Mesendoderm (in vitro differentiated cells): ENCODE results near the gene CLEC18A. TPM values are rescaled to one million over a fixed set of nuclear protein-coding genes. Genes with fewer than 3 reads are reported as not detected.
"Not testable (repeated sequence)": the region's sequence is repeated elsewhere in the genome, so short reads cannot be mapped to it uniquely, and the experiment has no call there.

ENCODE experiments used
- DNase-seq: peaks from one replicate; pipeline ENCODE4 v3.0.0; 2013
- H2AK5ac ChIP-seq: 2 replicates; pipeline ENCODE4 v1.6.1; 2013; ENCODE audit warnings: low read length, inconsistent platforms
- H2BK120ac ChIP-seq: 2 replicates; pipeline ENCODE4 v1.6.1; 2013; ENCODE audit warnings: low read depth, mild to moderate bottlenecking, low read length, moderate library complexity, mixed read lengths
- H2BK15ac ChIP-seq: replicated peaks from 2 replicates; pipeline ENCODE4 v1.6.1; 2013; ENCODE audit warnings: low read depth, mild to moderate bottlenecking, moderate library complexity
- H2BK5ac ChIP-seq: 2 replicates; pipeline ENCODE4 v1.6.1; 2013; ENCODE audit warnings: low read length, inconsistent platforms
- H3K18ac ChIP-seq: 2 replicates; pipeline ENCODE4 v1.6.1; 2013; ENCODE audit warnings: mild to moderate bottlenecking, low read length, mixed read lengths
- H3K23ac ChIP-seq: one replicate; pipeline ENCODE4 v1.6.1; 2013; ENCODE audit warnings: low read length
- H3K27ac ChIP-seq: 2 replicates; pipeline ENCODE4 v1.5.1; 2013; ENCODE audit warnings: low read depth, mild to moderate bottlenecking, inconsistent platforms, low read length, moderate library complexity
- H3K27me3 ChIP-seq: 2 replicates; pipeline ENCODE4 v1.6.1; 2013; ENCODE audit warnings: low read length, control low read depth, mild to moderate bottlenecking, inconsistent platforms; ENCODE audit not compliant: insufficient read depth, poor library complexity
- H3K36me3 ChIP-seq: 2 replicates; pipeline ENCODE4 v1.6.1; 2013; ENCODE audit warnings: low read length, inconsistent platforms; ENCODE audit not compliant: control insufficient read depth, insufficient read depth
- H3K4ac ChIP-seq: one replicate; pipeline ENCODE4 v1.6.1; 2013; ENCODE audit warnings: low read depth, mild to moderate bottlenecking, low read length, moderate library complexity
- H3K4me1 ChIP-seq: 2 replicates; pipeline ENCODE4 v1.6.1; 2013; ENCODE audit warnings: low read depth, low read length, inconsistent platforms; ENCODE audit not compliant: control insufficient read depth
- H3K4me2 ChIP-seq: 2 replicates; pipeline ENCODE4 v1.6.1; 2013; ENCODE audit warnings: low read length
- H3K4me3 ChIP-seq: 2 replicates; pipeline ENCODE4 v1.5.1; 2013; ENCODE audit warnings: mild to moderate bottlenecking, low read length
- H3K56ac ChIP-seq: one replicate; pipeline ENCODE4 v1.6.1; 2013; ENCODE audit warnings: low read length
- H3K79me1 ChIP-seq: 2 replicates; pipeline ENCODE4 v1.6.1; 2013; ENCODE audit warnings: low read length, inconsistent platforms
- H3K79me2 ChIP-seq: 2 replicates; pipeline ENCODE4 v1.6.1; 2013; ENCODE audit warnings: mild to moderate bottlenecking, low read length; ENCODE audit not compliant: control insufficient read depth, insufficient read depth
- H3K9ac ChIP-seq: 2 replicates; pipeline ENCODE4 v1.6.1; 2013; ENCODE audit warnings: low read length, inconsistent platforms
- H4K5ac ChIP-seq: one replicate; pipeline ENCODE4 v1.6.1; 2013; ENCODE audit warnings: low read length
- H4K8ac ChIP-seq: one replicate; pipeline ENCODE4 v1.6.1; 2013; ENCODE audit warnings: low read depth, mild to moderate bottlenecking, control low read depth, low read length, moderate library complexity
- WGBS: extraction: QIAGEN DNeasy Blood & Tissue Kit; methylation state at CpG from one replicate; pipeline ENCODE4 v1.1.7; 2013; ENCODE audit warnings: low lambda C conversion rate, missing lambda C conversion rate; ENCODE audit not compliant: insufficient coverage; ENCODE audit errors: extremely low coverage; 5-methylcytosine and 5-hydroxymethylcytosine counted together
- polyA plus RNA-seq, 2 experiments: library from polyadenylated mRNA; stranded (reverse); fragments of 200-250 nt; gene quantifications; one replicate each; pipeline ENCODE4 v1.2.3, GENCODE V29; 2013

Gene CLEC18A
- polyA plus RNA-seq (2013, experiment 1 of 2): 0.32 TPM
- 0.34 TPM for polyA plus RNA-seq (2013, experiment 2 of 2)

DNA sequence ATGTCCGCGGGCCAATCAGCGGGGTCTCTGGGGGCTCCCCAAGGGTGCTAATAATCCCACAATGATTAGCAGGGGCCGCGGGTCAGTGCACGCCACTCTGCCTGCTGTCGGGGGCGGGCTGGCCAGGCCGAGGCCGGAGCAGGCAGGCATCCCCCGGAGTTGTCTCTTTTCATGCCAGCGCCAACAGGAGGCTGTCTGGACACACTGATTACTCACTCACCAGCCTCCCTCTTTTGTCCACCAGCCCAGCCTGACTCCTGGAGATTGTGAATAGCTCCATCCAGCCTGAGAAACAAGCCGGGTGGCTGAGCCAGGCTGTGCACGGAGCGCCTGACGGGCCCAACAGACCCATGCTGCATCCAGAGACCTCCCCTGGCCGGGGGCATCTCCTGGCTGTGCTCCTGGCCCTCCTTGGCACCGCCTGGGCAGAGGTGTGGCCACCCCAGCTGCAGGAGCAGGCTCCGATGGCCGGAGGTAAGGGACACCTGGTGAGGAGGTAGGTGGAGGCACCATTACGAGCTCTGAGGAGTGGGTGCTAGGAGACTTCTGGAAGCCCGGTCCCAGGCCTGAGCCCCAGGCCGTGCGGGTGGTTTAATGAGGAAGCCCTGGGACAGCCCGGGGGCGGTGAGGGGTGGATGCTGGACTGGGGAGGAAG lies at the start of gene CLEC18A:
CLEC18A (plus strand) TSS at position 318 of the 655 bp plus-strand sequence; CDS start at position 351, 33 bp downstream.
- not testable (repeated sequence) for H2BK120ac ChIP-seq, H2AK5ac ChIP-seq, DNase-seq, H3K79me2 ChIP-seq, H4K8ac ChIP-seq, H2BK15ac ChIP-seq, H3K4me1 ChIP-seq, H3K36me3 ChIP-seq, H3K18ac ChIP-seq, H3K27me3 ChIP-seq, H3K27ac ChIP-seq, H3K79me1 ChIP-seq, H3K23ac ChIP-seq, H2BK5ac ChIP-seq, H3K4me3 ChIP-seq, H3K56ac ChIP-seq, H3K4me2 ChIP-seq, H3K9ac ChIP-seq, H3K4ac ChIP-seq, H4K5ac ChIP-seq
- no CpG with 5 or more reads among the region's 26 CpGs for WGBS

DNA sequence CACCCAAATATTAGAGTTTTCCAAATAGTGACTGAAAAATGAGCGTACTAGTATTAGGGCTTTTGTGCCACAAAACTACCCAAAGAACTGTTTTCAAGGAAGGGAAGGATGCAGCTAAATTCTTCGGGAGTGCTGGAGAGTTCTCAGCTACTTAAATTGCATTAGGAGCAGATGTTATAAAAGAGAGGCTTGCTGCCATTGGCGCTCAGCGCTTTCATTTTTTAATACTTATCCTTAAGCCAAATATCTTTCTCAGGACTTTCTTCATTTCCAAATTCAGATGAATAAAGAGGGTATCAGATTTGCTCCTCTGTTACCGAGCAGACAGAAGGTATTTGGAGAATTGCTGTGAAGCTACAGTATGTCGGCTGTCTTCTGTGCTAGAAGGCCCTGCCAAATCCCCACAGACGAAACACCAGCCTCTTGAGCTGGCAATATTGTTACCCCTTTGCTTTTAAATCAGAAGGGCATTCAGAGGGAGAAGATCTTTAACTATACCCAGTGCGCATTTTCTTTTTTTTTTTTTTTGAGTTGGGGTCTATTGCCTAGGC lies 47.2 kb upstream of the CLEC18A start:
- no peak overlapping the region for H2BK15ac ChIP-seq
- H3K27me3 ChIP-seq: no peaks in the 10 kb centered on the region
- no peaks in the 10 kb centered on the region for H3K36me3 ChIP-seq
- no peak overlapping the region for H2AK5ac ChIP-seq
- no peak overlapping the region for H3K4me3 ChIP-seq
- no peak overlapping the region for H3K27ac ChIP-seq
- H3K23ac ChIP-seq: no peak overlapping the region
- DNase-seq: no peak
- no peak overlapping the region for H3K9ac ChIP-seq
- no peaks in the 10 kb centered on the region for H3K79me1 ChIP-seq
- no peak overlapping the region for H2BK5ac ChIP-seq
- H2BK120ac ChIP-seq: no peak overlapping the region
- no peak overlapping the region for H3K4ac ChIP-seq
- no peak overlapping the region for H4K5ac ChIP-seq
- H3K4me2 ChIP-seq: no peak overlapping the region
- H3K79me2 ChIP-seq: no peaks in the 10 kb centered on the region
- no peaks in the 10 kb centered on the region for H3K4me1 ChIP-seq
- no peak overlapping the region for H3K18ac ChIP-seq
- no peak overlapping the region for H3K56ac ChIP-seq
- H4K8ac ChIP-seq: no peak overlapping the region
- WGBS: no CpG with 5 or more reads among the region's 8 CpGs

DNA sequence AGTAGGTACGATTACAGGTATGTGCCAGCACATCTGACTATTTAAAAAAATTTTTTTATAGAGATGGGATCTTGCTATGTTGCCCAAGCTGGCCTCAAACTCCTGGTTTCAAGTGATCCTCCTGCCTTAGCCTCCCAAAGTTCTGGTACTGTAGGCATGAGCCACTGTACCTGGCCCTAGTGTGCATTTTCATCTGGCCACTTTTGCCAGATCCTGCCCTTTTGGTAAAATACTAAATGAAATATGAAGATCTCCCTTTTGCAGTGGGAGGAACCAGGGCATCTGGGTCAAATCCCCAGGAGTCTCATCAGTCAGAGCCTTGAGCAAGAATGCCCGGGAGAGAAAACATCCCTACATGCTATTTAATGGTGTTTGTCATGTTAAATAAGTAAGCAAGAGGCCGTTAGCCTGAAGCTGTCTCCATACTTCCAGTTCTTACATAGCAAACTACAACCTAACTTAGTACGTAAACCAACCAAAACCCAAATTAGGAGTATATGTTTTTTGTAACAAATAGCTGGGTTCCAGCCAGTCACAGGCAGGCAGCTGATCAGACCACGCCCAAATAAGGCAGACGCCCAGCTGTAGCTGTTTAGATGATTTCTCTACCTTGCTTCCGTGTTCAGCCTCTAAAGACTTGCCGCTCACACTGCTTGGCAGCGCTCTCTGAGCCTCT lies 46.5 kb upstream of the CLEC18A start:
- no peak overlapping the region for H2BK120ac ChIP-seq
- no peak overlapping the region for H3K9ac ChIP-seq
- no peak overlapping the region for H2AK5ac ChIP-seq
- no peak overlapping the region for H3K27ac ChIP-seq
- H3K4me2 ChIP-seq: no peak overlapping the region
- no peak overlapping the region for H3K4ac ChIP-seq
- no peak overlapping the region for H2BK15ac ChIP-seq
- H3K56ac ChIP-seq: no peak overlapping the region
- no peak overlapping the region for H4K8ac ChIP-seq
- H3K79me1 ChIP-seq: no peaks in the 10 kb centered on the region
- H4K5ac ChIP-seq: no peak overlapping the region
- WGBS: no CpG with 5 or more reads among the region's 9 CpGs
- H3K79me2 ChIP-seq: no peaks in the 10 kb centered on the region
- H3K4me3 ChIP-seq: no peak overlapping the region
- H3K23ac ChIP-seq: no peak overlapping the region
- H3K27me3 ChIP-seq: no peaks in the 10 kb centered on the region
- DNase-seq: peak; percentile 29
- no peaks in the 10 kb centered on the region for H3K36me3 ChIP-seq
- H2BK5ac ChIP-seq: no peak overlapping the region
- H3K18ac ChIP-seq: peak overlapping the region; percentile 13
- no peaks in the 10 kb centered on the region for H3K4me1 ChIP-seq

DNA sequence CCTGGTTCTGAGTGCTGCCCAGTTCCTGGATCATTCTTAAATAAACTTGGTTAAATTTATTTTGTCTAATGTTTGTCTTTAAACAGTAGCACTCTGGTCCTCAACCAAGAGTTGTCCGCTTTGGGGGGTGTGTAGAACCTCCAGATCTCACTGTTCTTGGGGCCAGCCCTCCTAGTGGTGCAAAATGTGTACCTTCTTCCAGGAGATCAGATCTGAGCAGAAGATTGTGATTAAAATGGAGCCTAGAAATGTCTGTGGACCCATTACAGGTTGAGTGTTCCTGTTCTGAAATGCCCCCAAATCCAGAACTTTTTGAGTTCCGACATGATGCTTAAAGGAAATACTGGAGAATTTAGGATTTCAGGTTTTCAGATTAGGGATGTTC lies 46.0 kb upstream of the CLEC18A start:
- Histone ChIP-seq H3K4me3 (no peak overlapping the region), H3K4me1 (no peaks in the 10 kb centered on the region), H3K36me3 (no peaks in the 10 kb centered on the region), H2BK5ac (no peak overlapping the region), H3K56ac (no peak overlapping the region), H2BK15ac (no peak overlapping the region), H3K23ac (no peak overlapping the region), H3K79me1 (no peaks in the 10 kb centered on the region), H3K4ac (no peak overlapping the region), H3K9ac (no peak overlapping the region), H2AK5ac (no peak overlapping the region), H3K4me2 (no peak overlapping the region), H4K5ac (no peak overlapping the region), H4K8ac (no peak overlapping the region), H3K18ac (peak overlapping the region; percentile 13), H2BK120ac (no peak overlapping the region), H3K27me3 (no peaks in the 10 kb centered on the region), H3K79me2 (no peaks in the 10 kb centered on the region), H3K27ac (no peak overlapping the region)
- no peak for DNase-seq
- no CpG with 5 or more reads among the region's 2 CpGs for WGBS

DNA sequence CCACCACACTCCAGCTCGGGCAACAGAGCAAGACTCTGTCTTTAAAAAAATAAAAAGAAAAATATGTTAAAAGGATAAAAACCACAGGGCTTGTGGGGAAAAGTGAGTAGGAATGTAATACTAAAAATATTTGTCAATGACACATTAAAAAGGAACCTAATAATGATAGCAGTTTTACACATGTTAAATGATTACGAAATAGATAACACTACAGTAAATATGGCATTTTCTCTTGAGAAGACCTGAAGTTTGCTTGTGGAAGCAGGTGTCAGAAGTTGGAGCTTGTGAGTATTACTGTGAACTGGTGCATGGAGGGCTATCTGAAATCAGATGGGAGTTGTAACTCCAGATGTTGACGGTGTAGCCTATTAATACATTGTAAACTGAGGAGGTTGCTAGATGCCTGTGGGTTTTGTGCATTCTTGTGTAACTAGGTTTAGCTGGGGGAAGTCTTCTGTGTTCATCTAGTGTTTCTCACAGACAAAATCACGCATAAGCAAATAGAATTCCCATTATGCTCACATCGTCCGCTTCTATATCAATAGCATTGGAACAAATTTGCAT lies 44.2 kb upstream of the CLEC18A start:
- no peak overlapping the region for H3K4me3 ChIP-seq
- H3K4me2 ChIP-seq: no peak overlapping the region
- H3K27ac ChIP-seq: no peak overlapping the region
- no peak overlapping the region for H3K4ac ChIP-seq
- H2BK5ac ChIP-seq: no peak overlapping the region
- H3K36me3 ChIP-seq: no peaks in the 10 kb centered on the region
- no peaks in the 10 kb centered on the region for H3K79me1 ChIP-seq
- no peak overlapping the region for H2BK15ac ChIP-seq
- H3K23ac ChIP-seq: no peak overlapping the region
- no peak overlapping the region for H3K9ac ChIP-seq
- no peak overlapping the region for H4K5ac ChIP-seq
- no peaks in the 10 kb centered on the region for H3K27me3 ChIP-seq
- H3K56ac ChIP-seq: no peak overlapping the region
- no CpG with 5 or more reads among the region's 6 CpGs for WGBS
- no peak overlapping the region for H2AK5ac ChIP-seq
- no peaks in the 10 kb centered on the region for H3K79me2 ChIP-seq
- no peaks in the 10 kb centered on the region for H3K4me1 ChIP-seq
- H3K18ac ChIP-seq: no peak overlapping the region
- no peak overlapping the region for H2BK120ac ChIP-seq
- DNase-seq: no peak
- no peak overlapping the region for H4K8ac ChIP-seq
